Retina (tissue), 1 donor: Measurements from ENCODE around the gene ZFP36L1.

Experiments used
- DNase-seq: peaks from one replicate; pipeline ENCODE4 v3.0.0-alpha.2; 2016

The ZFP36L1 gene

GRCh38 chr14:68759937-68760336 lies 32.9 kb downstream of the ZFP36L1 start:
- no peak for DNase-seq

GRCh38 chr14:68759017-68759560 lies 33.8 kb downstream of the ZFP36L1 start:
- no peak for DNase-seq

DNA sequence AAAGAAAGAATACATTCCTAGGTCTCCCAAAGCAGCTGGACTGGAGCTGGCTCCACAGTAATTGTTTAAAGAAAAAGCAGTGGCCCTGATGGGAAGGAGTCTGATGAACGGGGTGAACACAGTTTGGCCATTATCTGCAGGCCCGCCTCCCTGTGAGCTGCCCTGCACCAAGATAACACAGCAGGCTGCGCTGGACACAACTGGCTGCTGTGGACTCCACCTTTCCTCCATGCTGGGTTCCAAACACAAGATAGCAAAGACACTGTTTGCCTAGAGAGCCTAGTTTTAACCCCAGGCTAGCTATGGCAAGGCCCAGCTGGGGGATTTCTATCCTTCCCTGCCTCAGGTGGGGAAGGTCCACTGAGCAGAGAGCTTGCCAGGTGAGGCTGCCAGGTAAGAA lies 34.6 kb downstream of the ZFP36L1 start:
- no peak for DNase-seq

DNA sequence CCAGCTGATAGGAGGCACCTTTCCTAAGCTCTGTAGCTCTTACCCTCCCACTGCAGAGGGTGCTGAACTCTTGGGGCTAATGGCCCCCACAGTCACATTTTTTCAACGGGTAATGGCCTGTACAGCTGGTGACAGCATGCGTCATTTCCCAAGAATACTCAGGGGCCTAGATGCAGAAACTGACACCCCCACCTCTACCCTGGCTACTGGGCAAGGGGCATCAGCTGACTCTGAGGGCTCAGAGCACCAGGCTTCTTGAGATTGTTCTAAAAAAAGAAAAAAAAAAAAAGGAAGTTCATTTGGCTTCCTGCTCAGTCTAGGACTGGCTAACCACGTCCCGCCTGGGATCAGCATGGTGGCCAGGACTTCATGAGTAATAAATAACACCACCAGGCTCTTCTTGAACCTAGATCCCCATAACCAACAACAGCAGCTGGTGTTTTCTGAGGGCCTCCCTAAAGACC lies 35.2 kb downstream of the ZFP36L1 start:
- no peak for DNase-seq

- no peak for DNase-seq
Observed at GRCh38 chr14:68756734-68757133, 36.1 kb downstream of the ZFP36L1 start.

GRCh38 chr14:68756000-68756481 lies 36.8 kb downstream of the ZFP36L1 start:
- DNase-seq, result peak; percentile 46

DNA sequence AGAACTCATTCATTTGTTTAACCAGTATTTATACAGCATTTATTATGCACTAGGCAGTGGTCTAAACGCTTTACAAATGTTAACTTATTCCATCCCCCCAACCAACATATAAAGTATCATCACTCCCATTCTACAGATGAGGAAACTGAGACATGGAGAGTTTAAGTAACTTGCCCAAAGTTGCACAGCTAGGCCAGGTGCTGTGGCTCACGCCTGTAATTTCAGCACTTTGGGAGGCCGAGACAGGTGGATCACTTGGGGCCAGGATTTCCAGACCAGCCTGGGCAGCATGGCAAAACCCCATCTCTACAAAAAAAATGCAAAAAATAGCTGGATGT lies 37.9 kb downstream of the ZFP36L1 start:
- no peak for DNase-seq

- no peak for DNase-seq
Observed at GRCh38 chr14:68753690-68754089, 39.2 kb downstream of the ZFP36L1 start.

GRCh38 chr14:68752271-68753006 lies 40.4 kb downstream of the ZFP36L1 start:
- DNase-seq, result no peak

- DNase-seq, result no peak
Observed at GRCh38 chr14:68749487-68750475, 43.1 kb downstream of the ZFP36L1 start.

- no peak for DNase-seq
Observed at GRCh38 chr14:68748691-68749090, 44.2 kb downstream of the ZFP36L1 start.

- no peak for DNase-seq
Observed at GRCh38 chr14:68748260-68748659, 44.6 kb downstream of the ZFP36L1 start.

- DNase-seq, result no peak
Observed at GRCh38 chr14:68747393-68747792, 45.5 kb downstream of the ZFP36L1 start.

- DNase-seq, result no peak
Observed at GRCh38 chr14:68744613-68745012, 48.3 kb downstream of the ZFP36L1 start.

DNA sequence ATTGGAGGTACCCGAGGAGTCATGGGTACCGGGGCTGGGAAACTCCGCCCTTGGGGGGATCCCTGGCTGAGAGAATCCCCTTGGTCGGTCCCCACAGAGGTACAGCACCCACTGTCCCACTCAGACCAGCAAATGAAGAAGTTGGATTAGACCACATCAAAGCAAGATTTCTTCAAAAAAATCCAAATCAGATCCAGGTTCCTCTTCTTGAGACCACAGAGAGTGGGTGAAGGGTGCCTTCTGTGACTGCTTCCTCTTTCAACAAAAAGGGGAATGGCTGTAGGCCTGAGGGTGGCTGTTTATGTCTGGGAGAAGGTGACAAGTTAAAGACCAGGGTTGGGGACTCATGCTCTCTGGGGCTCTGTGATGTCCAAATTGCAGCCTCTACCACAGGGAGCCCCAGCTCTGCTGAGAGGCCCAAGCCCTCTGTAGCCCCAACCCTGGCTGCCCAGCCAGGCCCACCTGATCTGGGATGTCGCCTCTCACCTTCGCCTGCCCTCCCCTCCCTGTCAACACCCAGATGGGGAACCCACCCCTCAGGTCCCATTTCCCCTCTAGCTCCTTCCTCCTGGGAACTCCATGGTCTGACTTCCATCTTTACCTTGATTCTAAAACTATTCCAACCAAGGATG lies 50.9 kb downstream of the ZFP36L1 start:
- no peak for DNase-seq

GRCh38 chr14:68741477-68741791 lies 51.4 kb downstream of the ZFP36L1 start:
- DNase-seq, result no peak

DNA sequence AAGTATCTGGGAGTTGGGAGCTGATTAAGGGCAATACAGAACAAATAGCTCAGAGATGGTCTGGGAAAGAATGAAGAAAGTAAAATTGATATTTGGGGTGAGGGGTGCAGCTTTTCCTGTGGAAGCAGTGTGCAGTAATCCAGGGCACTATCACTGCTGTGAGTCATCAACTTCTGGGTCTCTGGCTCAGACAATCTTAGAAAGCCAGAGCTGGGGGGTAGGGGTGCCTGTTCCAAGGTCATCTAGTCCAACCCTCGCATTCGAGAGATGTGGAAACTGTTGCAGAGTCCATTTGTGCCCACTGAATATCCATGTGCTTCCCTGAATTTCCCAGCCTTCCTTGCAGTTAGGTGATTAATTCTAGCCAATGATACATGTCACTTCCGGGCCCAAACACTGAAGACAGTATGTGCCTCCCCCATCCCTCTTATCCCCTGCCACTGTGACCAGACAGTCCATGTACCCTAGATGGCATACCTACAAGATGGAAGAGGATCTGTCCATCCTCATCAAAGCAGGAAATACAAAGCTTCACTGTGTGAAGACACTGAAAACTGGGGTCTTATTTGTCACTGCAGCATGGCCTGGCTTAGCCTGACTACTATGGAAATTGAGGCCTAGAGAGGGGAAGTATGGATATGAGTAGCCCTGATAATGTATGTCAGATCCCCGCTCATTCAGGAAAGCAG lies 51.9 kb downstream of the ZFP36L1 start:
- DNase-seq, result no peak

- DNase-seq, result no peak
Observed at GRCh38 chr14:68739701-68740100, 53.2 kb downstream of the ZFP36L1 start.

- DNase-seq, result no peak
Observed at GRCh38 chr14:68738559-68738958, 54.3 kb downstream of the ZFP36L1 start.
